Measurements from ENCODE around the gene CDH6. TPM values are rescaled to one million over a fixed set of nuclear protein-coding genes. Genes with fewer than 3 reads are reported as not detected.

Gene CDH6
- total RNA-seq, 1 experiment from 2014 or later = 2.3 TPM

DNA sequence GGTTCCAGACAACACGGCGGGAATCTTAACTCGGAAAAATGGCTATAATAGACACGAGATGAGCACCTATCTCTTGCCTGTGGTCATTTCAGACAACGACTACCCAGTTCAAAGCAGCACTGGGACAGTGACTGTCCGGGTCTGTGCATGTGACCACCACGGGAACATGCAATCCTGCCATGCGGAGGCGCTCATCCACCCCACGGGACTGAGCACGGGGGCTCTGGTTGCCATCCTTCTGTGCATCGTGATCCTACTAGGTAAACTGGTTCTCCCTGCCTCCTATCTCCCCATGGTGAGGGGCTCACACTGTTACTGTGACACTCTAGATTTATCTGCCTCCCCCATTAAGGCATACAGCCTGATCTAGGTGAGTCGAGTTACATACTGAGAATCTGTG lies 124.2 kb downstream of the CDH6 start:
- Mint-ChIP-seq H3K9me3 (ENCODE audit: low read depth, unreplicated experiment) (no peaks in the 10 kb centered on the region), H3K4me3 (ENCODE audit: low read depth, unreplicated experiment) (no peak overlapping the region), H3K27me3 (ENCODE audit: unreplicated experiment) (no peaks in the 10 kb centered on the region), H3K36me3 (ENCODE audit: insufficient read depth, unreplicated experiment) (no peaks in the 10 kb centered on the region), H3K4me1 (ENCODE audit: low read depth, unreplicated experiment) (no peaks in the 10 kb centered on the region), H3K27ac (ENCODE audit: unreplicated experiment) (no peak overlapping the region)
- TF ChIP-seq, protein P1, sequence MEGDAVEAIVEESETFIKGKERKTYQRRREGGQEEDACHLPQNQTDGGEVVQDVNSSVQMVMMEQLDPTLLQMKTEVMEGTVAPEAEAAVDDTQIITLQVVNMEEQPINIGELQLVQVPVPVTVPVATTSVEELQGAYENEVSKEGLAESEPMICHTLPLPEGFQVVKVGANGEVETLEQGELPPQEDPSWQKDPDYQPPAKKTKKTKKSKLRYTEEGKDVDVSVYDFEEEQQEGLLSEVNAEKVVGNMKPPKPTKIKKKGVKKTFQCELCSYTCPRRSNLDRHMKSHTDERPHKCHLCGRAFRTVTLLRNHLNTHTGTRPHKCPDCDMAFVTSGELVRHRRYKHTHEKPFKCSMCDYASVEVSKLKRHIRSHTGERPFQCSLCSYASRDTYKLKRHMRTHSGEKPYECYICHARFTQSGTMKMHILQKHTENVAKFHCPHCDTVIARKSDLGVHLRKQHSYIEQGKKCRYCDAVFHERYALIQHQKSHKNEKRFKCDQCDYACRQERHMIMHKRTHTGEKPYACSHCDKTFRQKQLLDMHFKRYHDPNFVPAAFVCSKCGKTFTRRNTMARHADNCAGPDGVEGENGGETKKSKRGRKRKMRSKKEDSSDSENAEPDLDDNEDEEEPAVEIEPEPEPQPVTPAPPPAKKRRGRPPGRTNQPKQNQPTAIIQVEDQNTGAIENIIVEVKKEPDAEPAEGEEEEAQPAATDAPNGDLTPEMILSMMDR (IDR thresholded peaks at IDR 0.05; ENCODE audit: unreplicated experiment) = no peak
- CTCF ChIA-PET = no interaction called here
- intact Hi-C loops (cut with micrococcal nuclease; ENCODE audit: unreplicated experiment) = no loop called here
- no TSS peak for BruUV-seq (replicated peaks)
- DNase-seq = no peak

DNA sequence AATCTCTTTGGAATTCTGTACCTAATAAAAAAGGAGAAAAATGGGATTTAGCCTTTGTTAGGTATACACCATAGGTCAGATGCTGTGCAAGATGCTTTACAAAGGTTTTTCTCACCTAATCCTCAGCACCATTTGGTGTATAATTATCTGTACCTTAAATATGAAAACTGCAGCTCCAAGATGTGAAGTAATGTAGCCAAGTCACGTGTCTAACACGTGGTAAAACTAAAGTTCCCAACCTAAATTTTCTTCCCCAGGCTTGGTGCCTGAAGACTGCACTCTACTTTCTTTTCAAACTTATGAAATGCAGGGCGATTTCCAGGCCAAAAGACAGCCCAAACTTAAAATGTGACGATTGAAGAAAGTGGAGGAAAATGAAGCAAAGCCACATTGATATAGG lies 125.8 kb downstream of the CDH6 start:
- no peaks in the 10 kb centered on the region for H3K36me3 Mint-ChIP-seq (ENCODE audit: insufficient read depth, unreplicated experiment)
- CTCF ChIA-PET = no interaction called here
- intact Hi-C loops (cut with micrococcal nuclease; ENCODE audit: unreplicated experiment) = no loop called here
- TF ChIP-seq, protein P1 (IDR thresholded peaks at IDR 0.05; ENCODE audit: unreplicated experiment) = no peak
- no peak overlapping the region for H3K27ac Mint-ChIP-seq (ENCODE audit: unreplicated experiment)
- BruUV-seq (replicated peaks) = no TSS peak
- no peaks in the 10 kb centered on the region for H3K27me3 Mint-ChIP-seq (ENCODE audit: unreplicated experiment)
- H3K9me3 Mint-ChIP-seq (ENCODE audit: low read depth, unreplicated experiment) = no peaks in the 10 kb centered on the region
- H3K4me3 Mint-ChIP-seq (ENCODE audit: low read depth, unreplicated experiment) = no peak overlapping the region
- no peak for DNase-seq
- H3K4me1 Mint-ChIP-seq (ENCODE audit: low read depth, unreplicated experiment) = no peaks in the 10 kb centered on the region

DNA sequence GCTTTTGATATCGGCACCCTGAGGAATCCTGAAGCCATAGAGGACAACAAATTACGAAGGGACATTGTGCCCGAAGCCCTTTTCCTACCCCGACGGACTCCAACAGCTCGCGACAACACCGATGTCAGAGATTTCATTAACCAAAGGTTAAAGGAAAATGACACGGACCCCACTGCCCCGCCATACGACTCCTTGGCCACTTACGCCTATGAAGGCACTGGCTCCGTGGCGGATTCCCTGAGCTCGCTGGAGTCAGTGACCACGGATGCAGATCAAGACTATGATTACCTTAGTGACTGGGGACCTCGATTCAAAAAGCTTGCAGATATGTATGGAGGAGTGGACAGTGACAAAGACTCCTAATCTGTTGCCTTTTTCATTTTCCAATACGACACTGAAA lies 129.5 kb downstream of the CDH6 start:
- TF ChIP-seq, protein P1 (IDR thresholded peaks at IDR 0.05; ENCODE audit: unreplicated experiment) = no peak
- CTCF ChIA-PET = no interaction called here
- no peak for DNase-seq
- H3K9me3 Mint-ChIP-seq (ENCODE audit: low read depth, unreplicated experiment) = no peaks in the 10 kb centered on the region
- no TSS peak for BruUV-seq (replicated peaks)
- no peak overlapping the region for H3K27ac Mint-ChIP-seq (ENCODE audit: unreplicated experiment)
- no peak overlapping the region for H3K4me3 Mint-ChIP-seq (ENCODE audit: low read depth, unreplicated experiment)
- intact Hi-C loops (cut with micrococcal nuclease; ENCODE audit: unreplicated experiment) = no loop called here
- no peaks in the 10 kb centered on the region for H3K4me1 Mint-ChIP-seq (ENCODE audit: low read depth, unreplicated experiment)
- no peaks in the 10 kb centered on the region for H3K36me3 Mint-ChIP-seq (ENCODE audit: insufficient read depth, unreplicated experiment)
- H3K27me3 Mint-ChIP-seq (ENCODE audit: unreplicated experiment) = no peaks in the 10 kb centered on the region

DNA sequence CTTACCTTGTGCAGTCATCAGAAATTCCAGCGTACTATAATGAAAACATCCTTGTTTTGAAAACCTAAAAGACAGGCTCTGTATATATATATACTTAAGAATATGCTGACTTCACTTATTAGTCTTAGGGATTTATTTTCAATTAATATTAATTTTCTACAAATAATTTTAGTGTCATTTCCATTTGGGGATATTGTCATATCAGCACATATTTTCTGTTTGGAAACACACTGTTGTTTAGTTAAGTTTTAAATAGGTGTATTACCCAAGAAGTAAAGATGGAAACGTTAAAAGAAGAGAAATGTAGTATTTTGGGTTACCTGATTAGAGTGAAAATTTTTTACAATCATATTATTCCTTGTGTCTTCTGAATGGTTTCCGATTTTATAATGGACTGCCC lies 131.4 kb downstream of the CDH6 start:
- Mint-ChIP-seq H3K36me3 (ENCODE audit: insufficient read depth, unreplicated experiment) (no peaks in the 10 kb centered on the region), H3K4me1 (ENCODE audit: low read depth, unreplicated experiment) (no peaks in the 10 kb centered on the region), H3K4me3 (ENCODE audit: low read depth, unreplicated experiment) (no peak overlapping the region), H3K27ac (ENCODE audit: unreplicated experiment) (no peak overlapping the region), H3K9me3 (ENCODE audit: low read depth, unreplicated experiment) (no peaks in the 10 kb centered on the region), H3K27me3 (ENCODE audit: unreplicated experiment) (no peaks in the 10 kb centered on the region)
- DNase-seq = no peak
- CTCF ChIA-PET = no interaction called here
- BruUV-seq (replicated peaks) = no TSS peak
- TF ChIP-seq, protein P1 (IDR thresholded peaks at IDR 0.05; ENCODE audit: unreplicated experiment) = no peak
- intact Hi-C loops (cut with micrococcal nuclease; ENCODE audit: unreplicated experiment) = no loop called here
